HepG2 (cell line): ENCODE measurements around the gene KDM2B. TPM values are rescaled to one million over a fixed set of nuclear protein-coding genes. Genes with fewer than 3 reads are reported as not detected.

Source experiments
- CREM ChIP-seq, 2 experiments: sonication (generic) in 1 of 2; formaldehyde crosslinking in 1 of 2; IDR thresholded peaks; 2 replicates each; pipeline versions ENCODE4 v1.4.0 to v1.6.1; 2016 to 2020; ENCODE audit warnings: antibody characterized with exemption in 1 of 2, mild to moderate bottlenecking in 1 of 2, missing genetic modification reagents in 1 of 2
- ELF3 ChIP-seq: IDR thresholded peaks from 2 replicates; pipeline ENCODE4 v1.6.1; 2016; ENCODE audit warnings: missing genetic modification reagents, missing compliant biosample characterization
- GMEB1 ChIP-seq: sonication (generic); formaldehyde crosslinking; IDR thresholded peaks from 2 replicates; pipeline ENCODE4 v1.5.1; 2020; ENCODE audit warnings: missing genetic modification reagents, mild to moderate bottlenecking, borderline replicate concordance
- KMT2A ChIP-seq: sonication (generic); formaldehyde crosslinking; IDR thresholded peaks from 2 replicates; pipeline ENCODE4 v1.4.0; 2020; ENCODE audit warnings: missing genetic modification reagents
- REST ChIP-seq, 2 experiments: IDR thresholded peaks; 2 replicates each; pipeline ENCODE4 v1.6.1; 2011 to 2012; ENCODE audit warnings: low read length in 2 of 2, borderline replicate concordance in 1 of 2, low read depth in 1 of 2, mild to moderate bottlenecking in 1 of 2, moderate library complexity in 1 of 2
- RXRA ChIP-seq: sonication (generic); formaldehyde crosslinking; IDR thresholded peaks from 2 replicates; pipeline ENCODE4 v1.5.1; 2020; ENCODE audit warnings: missing genetic modification reagents
- SKIL ChIP-seq: sonication (generic); formaldehyde crosslinking; IDR thresholded peaks from 2 replicates; pipeline ENCODE4 v1.8.0; 2022; ENCODE audit warnings: missing genetic modification reagents, mild to moderate bottlenecking, moderate library complexity, borderline replicate concordance
- SP4 ChIP-seq: sonication (generic); formaldehyde crosslinking; IDR thresholded peaks from 2 replicates; pipeline ENCODE4 v1.8.1; 2023; ENCODE audit warnings: mild to moderate bottlenecking, missing genetic modification reagents
- TCF12 ChIP-seq, 2 experiments: fragments of 450-650 bp in 1 of 2; sonication (generic) in 1 of 2; formaldehyde crosslinking in 1 of 2; IDR thresholded peaks; 2 replicates each; pipeline versions ENCODE4 v1.6.1 to v1.8.0; 2017 to 2022; ENCODE audit warnings: antibody characterized with exemption in 1 of 2, mild to moderate bottlenecking in 1 of 2, missing genetic modification reagents in 1 of 2, moderate library complexity in 1 of 2
- ZFP36 ChIP-seq: fragments of 150-350 bp; IDR thresholded peaks from 2 replicates; pipeline ENCODE4 v1.6.1; 2018; ENCODE audit warnings: borderline replicate concordance, low read length, low read depth; ENCODE audit not compliant: partially characterized antibody
- ZNF235 ChIP-seq: sonication (generic); formaldehyde crosslinking; IDR thresholded peaks from 2 replicates; pipeline ENCODE4 v1.8.1; 2023; ENCODE audit warnings: mild to moderate bottlenecking, missing genetic modification reagents, borderline replicate concordance
- ZNF280B ChIP-seq: sonication (generic); formaldehyde crosslinking; IDR thresholded peaks from 2 replicates; pipeline ENCODE4 v1.5.0; 2020; ENCODE audit warnings: missing genetic modification reagents, mild to moderate bottlenecking, borderline replicate concordance
- ZNF430 ChIP-seq: sonication (generic); formaldehyde crosslinking; IDR thresholded peaks from 2 replicates; pipeline ENCODE4 v1.9.0; 2021; ENCODE audit warnings: mild to moderate bottlenecking, missing genetic modification reagents
- ZNF558 ChIP-seq: sonication (generic); formaldehyde crosslinking; IDR thresholded peaks from 2 replicates; pipeline ENCODE4 v1.9.0; 2022; ENCODE audit warnings: mild to moderate bottlenecking, missing genetic modification reagents, borderline replicate concordance
- ZNF773 ChIP-seq: sonication (generic); formaldehyde crosslinking; IDR thresholded peaks from 2 replicates; pipeline ENCODE4 v1.4.0; 2020; ENCODE audit warnings: missing genetic modification reagents, borderline replicate concordance
- ZSCAN12 ChIP-seq: sonication (generic); formaldehyde crosslinking; IDR thresholded peaks from 2 replicates; pipeline ENCODE4 v1.9.0; 2021; ENCODE audit warnings: mild to moderate bottlenecking, missing genetic modification reagents
- polyA plus RNA-seq, 8 experiments: library from polyadenylated mRNA; depleted of rRNA in 3 of 8; stranded (reverse) in 7 of 8; unstranded in 1 of 8; fragments of >200 nt; fragmentation: Illumina TruSeq in 4 of 8; extraction: Trizol in 4 of 8; gene quantifications; 2 replicates each; pipeline versions ENCODE4 v1.2.1 to v1.2.3, GENCODE V29; 2011 to 2016; ENCODE audit warnings: low read depth in 4 of 8, missing spikeins in 1 of 8, mixed read lengths in 1 of 8; ENCODE audit not compliant: insufficient read depth in 1 of 8
- total RNA-seq, 5 experiments: library from RNA; depleted of rRNA; stranded (reverse); fragments of >200 nt; fragmentation: Illumina TruSeq; extraction: Trizol; gene quantifications; 2 replicates each; pipeline ENCODE4 v1.2.3, GENCODE V29; 2016; ENCODE audit warnings: low read depth in 1 of 5

The KDM2B gene
- total and polyA plus RNA-seq, 2 of the 13 experiments (the other 11 are each of a cell fraction or from before 2014, with no cell fraction given): 17.5 to 26.1 TPM

GRCh38 chr12:121400332-121401139 is 180.3 kb downstream of the KDM2B start (continued):
- TF ChIP-seq REST (IDR thresholded peaks at IDR 0.05; ENCODE audit: borderline replicate concordance in 1 of 2, low read depth in 1 of 2, low read length in 2 of 2) (no peak), ZNF558 (CRISPR knock-in tag) (no peak), ZFP36 (no peak), RXRA (CRISPR knock-in tag) (0 out of 2 replicates have a peak, but pooled peaks have one; percentile 6), ZNF773 (CRISPR knock-in tag) (0 out of 2 replicates have a peak, but pooled peaks have one; percentile 86), SKIL (CRISPR knock-in tag) (no peak), CREM (IDR thresholded peaks at IDR 0.05) (0 out of 2 replicates have a peak, but pooled peaks have one; percentile 15), CREM (CRISPR knock-in tag; IDR thresholded peaks at IDR 0.05) (no peak), KMT2A (CRISPR knock-in tag) (no peak), SP4 (CRISPR knock-in tag) (no peak), ZNF280B (CRISPR knock-in tag) (0 out of 2 replicates have a peak, but pooled peaks have one; percentile 11), ZSCAN12 (CRISPR knock-in tag) (no peak), ZNF235 (CRISPR knock-in tag) (0 out of 2 replicates have a peak, but pooled peaks have one; percentile 14), ZNF430 (CRISPR knock-in tag) (peak; percentile 7; the same call in 1 of the 2 replicates), TCF12 (IDR thresholded peaks at IDR 0.05) (no peak), TCF12 (CRISPR knock-in tag; IDR thresholded peaks at IDR 0.05) (no peak), ELF3 (CRISPR knock-in tag) (no peak), GMEB1 (CRISPR knock-in tag) (no peak)
